Uterus (tissue), 2 donors: ENCODE data around the gene UBE2H.

Experiments
- CTCF ChIP-seq, 4 experiments: fragments of 200-600 bp in 2 of 4; fragments of 450-650 bp in 2 of 4; sonication (generic) in 2 of 4; IDR thresholded peaks; one replicate each; pipeline ENCODE4 v1.5.1; 2016 to 2019; ENCODE audit warnings: antibody characterized with exemption in 4 of 4, mild to moderate bottlenecking in 2 of 4, moderate library complexity in 1 of 4
- POLR2A ChIP-seq, 2 donors: fragments of 450-650 bp; IDR thresholded peaks; one replicate each; pipeline ENCODE4 v1.6.1; 2016; ENCODE audit warnings: antibody characterized with exemption in 2 of 2, mild to moderate bottlenecking in 1 of 2, moderate library complexity in 1 of 2

- TF ChIP-seq CTCF (IDR thresholded peaks at IDR 0.05) (no peak), POLR2A (IDR thresholded peaks at IDR 0.05) (no peak)
These were observed 27.3 kb downstream of the UBE2H start for GRCh38 chr7:129925416-129926002.
